Stimulated activated CD8-positive, alpha-beta memory T cell treated with anti-CD3 and anti-CD28 coated beads, Interleukin-12 subunit alpha, Interleukin-12 subunit beta, amount 100 ng/mL, for 4 hours (primary cell): ENCODE measurements around the gene SGK1.
A peak's percentile ranks its signal among the peaks of the same experiment; 100 is the strongest.
"Not testable (repeated sequence)": the region's sequence is repeated elsewhere in the genome, so short reads cannot be mapped to it uniquely, and the experiment has no call there.

ENCODE experiments used
- DNase-seq: peaks from one replicate; pipeline ENCODE4 v3.0.0-alpha.2; 2020; ENCODE audit warnings: low read depth

The SGK1 gene

DNA sequence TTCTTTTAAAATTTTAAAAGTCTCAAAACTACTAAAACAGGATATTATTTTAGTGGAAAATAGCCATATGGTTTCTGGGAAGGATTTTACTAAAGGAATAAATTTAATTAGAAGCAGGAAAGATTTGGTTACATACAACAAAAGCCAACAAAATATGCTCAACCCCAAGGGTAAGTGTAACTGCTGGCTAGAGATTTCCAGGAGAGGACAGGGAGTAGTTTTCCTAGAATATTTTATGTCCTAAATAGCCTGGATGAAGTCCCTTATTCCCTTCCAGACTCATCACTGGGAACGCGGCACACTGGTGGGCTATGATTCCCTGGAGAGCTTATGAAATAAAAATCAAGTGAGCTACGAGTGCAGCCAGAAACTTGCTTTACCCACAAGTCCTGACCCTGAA, 66.6 kb downstream of the SGK1 start:
- DNase-seq: no peak

DNA sequence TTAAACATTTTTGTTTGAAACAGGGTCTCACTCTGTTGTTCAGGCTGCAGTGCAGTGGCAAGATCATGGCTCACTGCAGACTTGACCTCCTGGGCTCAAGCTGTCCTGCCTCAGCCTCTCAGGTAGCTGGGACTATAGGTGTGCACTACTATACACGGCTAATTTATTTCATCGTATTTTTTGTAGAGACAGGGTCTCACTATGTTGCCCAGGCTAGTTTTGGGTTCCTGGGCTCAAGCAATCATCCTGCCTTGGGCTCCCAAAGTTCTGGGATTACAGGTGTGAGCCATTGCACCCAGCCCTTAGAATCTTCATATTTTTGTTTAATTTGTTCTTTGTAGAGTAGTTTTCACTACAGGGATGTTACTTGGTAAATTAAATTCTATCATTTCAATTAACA, 67.1 kb downstream of the SGK1 start:
- no peak for DNase-seq

DNA sequence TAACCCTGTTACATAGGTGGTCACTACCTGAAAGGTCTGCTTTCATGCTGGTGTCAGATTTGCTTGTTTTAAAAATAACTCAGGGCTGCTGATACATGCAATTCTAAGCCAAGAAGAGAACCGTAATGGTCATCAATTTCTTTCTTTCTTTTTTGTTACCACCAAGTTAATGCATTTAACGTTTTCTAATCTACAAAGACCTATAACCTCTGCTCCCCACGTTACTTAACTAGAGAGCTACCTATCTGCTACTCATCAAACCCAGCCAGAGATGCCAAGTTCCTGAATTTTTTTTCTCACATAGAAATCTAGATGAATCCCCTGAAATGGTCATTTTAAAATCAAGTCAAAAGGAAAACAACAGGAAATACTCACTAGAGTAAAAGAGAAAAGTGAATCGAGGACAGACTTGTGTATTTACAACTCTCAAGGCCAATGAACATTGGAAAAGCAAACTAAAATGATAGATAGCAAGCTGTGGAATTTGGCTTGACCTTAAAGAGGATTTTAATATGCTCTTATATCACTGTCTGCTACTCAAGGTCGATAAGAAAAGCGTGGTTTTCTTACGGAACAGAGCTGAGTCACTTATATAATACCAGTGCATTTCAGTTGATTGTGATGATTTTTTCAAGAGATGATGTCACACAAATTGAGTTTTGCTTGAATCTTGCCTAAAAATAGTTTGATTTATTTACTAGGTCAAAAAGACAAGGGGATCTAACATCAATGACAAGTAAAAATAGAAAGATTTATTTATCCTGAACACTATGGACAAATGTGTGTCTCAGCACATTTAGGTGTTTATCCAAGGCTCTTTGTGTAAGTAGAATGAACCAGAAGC, 67.9 kb downstream of the SGK1 start:
- DNase-seq: no peak

DNA sequence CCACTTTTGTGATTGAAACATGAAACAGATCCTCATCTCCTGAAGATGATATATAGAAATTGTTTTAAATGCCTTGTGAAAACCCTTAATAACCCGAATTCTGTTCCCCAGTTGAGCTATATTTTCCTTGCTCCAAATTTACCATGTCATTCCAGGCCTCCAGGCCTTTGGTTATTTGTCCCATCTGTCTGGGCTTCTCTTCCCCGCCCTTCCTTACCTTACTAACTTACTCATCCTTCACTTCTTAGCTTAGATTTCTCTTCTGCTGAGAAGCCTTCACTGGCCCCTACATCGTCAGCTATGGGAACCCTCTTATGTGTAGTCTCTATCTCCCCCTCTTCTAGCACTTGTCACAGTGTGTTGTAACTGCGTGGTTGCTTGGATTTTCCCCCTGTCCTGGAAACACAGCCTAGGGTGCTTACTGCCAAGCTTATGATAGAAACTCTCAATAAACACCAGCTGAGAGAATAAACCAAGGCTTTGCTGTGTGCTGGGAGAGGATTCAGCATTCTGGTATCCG, 68.6 kb downstream of the SGK1 start:
- DNase-seq: no peak

DNA sequence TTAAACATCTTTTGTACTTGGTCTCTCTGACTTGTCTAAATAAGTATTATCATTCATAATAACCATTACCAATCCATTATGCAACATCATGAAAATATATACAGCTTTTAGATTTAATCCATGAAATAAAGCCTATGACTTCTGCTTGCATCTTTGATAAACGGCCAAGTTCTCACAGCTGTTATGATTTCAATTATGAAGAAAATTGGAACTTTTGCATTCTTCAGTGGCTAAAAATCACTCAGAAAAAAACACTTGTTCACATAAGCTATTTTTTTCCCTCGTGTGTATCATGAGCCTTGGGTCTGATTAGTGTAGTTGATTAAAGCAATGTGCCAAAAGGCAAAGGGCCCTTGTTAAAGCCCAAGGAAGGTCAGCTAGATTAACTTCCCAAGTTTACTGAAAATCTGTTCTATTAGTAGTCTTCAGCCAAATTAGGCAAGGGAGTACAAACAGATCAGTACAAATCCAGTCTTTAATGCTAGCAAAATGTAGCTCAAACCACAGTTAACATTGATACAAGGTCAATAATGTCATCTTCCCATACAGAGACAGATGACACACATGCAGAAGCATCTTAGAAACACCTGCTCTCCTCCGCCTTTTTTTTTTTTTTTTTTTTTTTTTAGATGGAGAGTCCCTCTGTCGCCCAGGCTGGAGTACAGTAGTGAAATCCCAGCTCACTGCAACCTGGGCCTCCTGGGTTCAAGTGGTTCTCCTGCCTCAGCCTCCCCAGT, 69.9 kb downstream of the SGK1 start:
- no peak for DNase-seq

DNA sequence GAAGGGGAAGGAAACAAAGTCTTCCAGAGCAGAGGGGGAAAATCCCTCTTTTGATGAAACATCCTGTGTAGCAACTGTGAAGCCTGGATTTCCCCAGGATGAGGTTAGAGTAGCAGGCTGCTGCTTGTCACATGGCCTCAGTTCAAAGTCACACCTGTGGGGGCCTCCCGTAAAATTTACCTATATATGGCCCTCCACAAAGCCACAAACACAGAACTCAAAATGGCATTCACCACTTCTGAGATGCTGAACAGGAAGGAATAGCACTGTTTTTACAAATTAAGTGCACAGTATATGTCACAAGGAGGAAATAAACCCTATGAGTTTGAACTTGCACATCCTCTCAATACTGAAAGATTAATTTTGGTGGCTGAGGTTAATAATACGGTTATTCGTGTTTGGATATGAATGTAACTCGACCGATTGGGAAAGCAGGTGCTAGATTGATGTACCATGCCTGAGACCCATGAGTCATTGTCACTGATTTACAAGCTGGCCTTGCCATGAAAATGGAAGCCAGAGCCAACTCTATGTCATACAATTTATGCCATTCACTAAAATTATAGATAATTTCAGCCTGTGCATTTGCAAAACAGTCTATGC, 70.6 kb downstream of the SGK1 start:
- peak; percentile 19 for DNase-seq

DNA sequence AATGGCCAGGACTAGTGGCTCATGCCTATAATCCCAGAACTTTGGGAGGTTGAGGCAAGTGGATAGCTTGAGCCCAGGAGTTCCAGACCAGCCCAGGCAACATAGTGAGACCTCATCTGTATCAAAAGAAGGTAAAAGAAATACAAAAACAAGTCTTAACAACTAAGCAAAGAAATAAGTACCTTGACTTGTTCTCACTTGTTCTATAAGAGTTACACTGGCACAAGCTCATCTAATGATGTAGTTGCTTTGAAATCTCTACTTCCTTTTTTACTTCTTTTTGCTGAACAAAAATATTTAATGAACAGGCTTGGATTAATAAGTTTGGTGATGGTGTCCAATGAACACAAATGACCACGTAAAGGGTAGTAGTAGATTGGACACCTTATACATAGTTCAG, 72.2 kb downstream of the SGK1 start:
- no peak for DNase-seq

DNA sequence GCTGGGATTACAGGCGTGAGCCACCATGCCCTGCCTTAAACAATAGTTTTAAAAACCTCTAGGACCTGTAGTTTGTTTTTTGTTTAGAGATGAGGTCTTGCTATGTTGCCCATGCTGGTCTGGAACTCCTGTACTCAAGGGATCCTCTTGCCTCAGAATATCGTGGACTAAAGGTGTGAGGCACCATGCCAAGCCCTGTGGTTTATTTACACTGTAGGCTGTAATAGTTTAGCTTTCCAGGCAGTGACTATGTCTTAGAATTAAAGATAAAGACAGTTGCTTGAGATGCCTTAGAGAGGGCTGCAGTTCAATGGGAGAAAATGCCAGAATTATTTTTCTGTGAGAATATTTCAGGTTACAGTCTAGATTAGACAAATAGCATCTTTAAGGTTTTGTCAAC, 72.9 kb downstream of the SGK1 start:
- no peak for DNase-seq

DNA sequence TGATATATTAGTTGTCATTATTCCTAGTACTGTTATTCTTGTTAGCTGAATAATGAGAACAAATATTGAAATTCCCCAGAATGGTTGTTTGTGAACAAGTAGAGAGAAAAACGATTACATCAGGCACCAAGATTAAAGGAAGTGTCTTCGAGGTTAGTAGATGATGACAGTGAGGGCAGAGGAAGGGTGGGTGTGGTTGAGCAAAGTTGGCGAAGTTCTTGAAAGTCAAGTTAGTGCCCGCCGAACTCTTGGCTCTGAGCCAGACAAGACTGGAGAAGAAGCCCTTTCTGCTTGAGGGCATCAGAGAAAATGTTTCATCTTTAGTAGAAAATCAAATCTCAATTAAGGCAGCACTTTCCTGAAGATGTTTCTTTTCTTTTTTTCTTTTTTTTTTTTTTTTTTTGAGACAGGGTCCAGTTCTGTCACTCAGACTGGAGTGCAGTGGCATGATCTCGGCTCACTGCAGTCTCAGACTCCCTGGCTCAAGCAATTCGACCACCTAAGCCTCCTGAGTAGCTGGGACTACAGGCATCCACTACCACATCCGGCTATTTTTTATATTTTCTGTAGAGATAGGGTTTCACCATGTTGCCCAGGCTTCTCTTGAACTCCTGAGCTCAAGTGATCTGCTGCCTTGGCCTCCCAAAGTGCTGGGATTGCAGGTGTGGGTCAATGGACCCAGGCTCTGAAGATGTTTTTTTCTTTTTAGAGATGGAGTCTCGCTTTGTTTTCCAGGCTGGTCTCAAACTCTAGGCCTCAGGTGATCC, 77.1 kb downstream of the SGK1 start:
- DNase-seq: peak; percentile 50

DNA sequence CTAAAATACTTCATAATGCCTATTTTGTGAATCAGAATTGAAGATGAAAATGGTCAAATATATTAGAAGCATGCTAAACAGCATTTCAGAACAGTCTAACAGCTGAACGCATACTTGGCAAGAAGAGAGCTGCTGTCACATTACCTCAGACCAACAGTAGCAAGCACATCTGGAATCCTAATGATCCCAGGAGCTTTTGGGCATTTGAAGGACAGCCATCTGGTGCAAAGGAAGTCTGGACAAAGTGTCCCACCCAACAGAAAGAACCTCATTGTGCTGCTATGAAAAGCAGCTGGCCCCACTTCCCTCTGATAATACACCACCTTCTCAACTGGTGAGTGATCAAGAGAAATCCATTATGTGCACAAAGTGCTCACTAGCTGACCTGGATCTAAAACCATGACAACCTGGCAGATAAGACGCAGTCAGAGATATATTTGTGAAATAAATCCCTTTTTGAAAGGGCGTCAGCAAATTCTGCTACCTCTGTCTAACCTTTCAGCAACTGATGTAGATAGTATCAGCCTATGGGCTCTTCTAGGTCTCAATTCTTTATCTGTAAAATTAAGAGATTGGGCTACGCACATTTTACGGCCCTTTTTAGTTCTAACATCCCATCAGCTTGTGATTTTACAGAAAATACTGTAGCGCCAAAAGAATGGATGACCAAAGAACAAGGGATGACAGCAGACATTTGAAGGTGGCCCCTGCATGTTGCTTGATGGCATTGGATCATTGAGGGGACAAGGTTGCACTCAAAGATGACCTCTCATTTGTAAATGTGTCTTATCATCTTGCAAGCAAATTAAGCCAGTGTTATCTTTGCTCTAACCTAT, 78.7 kb downstream of the SGK1 start:
- DNase-seq: no peak

DNA sequence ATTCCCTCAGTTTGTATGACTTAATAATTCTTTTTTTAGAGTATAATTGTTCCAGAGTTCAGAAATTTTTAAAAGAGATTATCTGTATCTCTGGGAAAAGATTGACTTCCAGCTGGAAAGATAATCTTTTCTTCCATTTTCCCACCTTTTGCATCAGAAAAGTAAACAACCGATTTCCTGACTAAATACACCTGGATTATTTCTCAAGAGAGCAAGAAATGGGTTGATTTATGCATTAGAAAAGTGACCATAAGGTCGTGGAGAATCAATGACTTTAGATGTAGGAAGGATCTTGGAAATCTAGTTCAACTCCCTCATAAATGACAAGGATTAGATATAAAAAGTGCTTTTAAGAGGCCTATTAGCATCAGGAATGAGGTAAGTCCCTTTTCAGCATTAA, 79.9 kb downstream of the SGK1 start:
- no peak for DNase-seq

DNA sequence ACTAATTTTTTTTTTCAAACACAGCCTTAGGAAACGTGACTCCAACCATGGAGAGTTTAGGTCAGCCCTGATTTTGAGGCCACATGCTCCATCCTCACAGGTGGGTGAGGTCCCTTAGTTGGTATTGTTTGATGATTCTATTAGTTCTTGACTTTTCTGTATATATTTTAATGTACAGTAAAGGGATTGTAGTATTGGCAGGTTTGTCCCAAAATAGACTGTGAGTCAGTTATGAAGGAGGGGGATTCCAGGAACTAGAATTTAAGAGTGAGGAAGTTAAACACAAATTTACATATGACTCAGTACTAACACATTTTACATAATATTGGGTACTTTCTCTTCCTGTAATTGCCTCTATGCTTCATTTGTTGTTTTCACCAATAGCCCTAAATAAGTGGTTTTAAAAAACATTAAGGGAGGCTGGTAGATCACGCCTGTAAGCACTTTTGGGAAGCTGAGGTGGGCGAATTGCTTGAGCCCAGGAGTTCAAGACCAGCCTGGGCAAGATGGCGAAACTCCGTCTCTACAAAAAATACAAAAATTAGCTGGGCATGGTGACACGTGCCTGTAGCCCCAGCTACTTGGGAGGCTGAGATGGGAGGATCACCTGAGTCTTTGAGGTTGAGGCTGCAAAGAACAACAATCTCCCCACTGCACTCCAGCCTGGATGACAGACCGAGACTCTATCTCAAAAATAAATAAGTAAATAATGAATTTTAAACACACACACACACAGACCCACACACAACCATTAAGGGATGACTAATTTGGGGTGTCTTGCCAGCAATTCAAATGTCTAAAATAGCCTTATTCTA, 81.8 kb downstream of the SGK1 start:
- DNase-seq: no peak

DNA sequence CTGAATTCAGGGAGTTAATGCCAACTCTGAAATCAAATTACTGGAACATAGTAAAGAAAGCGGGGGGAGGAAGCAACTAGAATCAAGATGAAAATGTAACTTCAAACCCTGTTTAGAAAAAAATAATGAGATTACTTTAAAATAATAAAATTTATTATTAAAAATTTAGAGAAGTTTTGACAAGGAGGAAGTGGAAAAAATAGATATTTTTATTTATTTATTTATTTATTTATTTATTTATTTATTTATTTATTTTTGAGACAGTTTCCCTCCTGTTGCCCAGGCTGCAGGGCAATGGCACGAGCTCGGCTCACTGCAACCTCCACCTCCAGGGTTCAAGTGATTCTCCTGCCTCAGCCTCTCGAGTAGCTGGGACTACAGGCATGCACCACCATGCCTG, 82.6 kb downstream of the SGK1 start:
- not testable (repeated sequence) for DNase-seq

DNA sequence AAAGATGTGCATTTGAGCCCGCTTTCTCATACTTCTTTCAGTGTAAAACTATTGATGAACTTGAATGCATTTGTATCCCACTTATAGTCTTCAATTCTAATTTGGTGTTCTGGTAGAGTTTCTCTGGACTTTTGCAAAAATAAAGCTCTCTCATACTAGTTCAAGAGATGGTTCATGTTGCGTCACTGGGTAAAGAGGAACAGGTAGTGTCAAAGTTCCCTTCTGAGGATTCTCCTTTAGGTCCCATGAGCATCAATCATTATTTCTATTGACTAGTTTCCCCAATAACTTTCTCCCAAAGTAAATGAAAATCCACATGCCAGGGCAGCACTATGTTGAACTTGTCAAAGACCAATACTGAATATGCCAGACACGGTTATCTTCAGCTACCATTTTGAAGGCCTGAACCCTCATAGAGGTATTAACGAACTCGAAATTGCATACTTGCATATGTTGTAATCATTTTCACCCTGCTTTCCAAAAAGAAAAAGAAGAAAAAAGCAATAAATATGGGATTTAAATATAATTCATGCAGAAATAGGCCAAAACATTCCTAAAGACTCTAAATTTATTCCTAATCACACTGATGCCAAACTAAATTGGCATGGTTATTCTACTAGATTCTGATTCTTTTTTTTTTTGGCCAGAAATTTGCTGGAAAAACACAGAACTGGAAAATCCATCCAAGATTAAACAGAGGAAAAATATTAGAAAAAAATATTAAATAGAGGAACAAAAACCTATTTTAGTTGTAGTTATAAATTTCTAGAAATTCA, 84.5 kb downstream of the SGK1 start:
- no peak for DNase-seq

DNA sequence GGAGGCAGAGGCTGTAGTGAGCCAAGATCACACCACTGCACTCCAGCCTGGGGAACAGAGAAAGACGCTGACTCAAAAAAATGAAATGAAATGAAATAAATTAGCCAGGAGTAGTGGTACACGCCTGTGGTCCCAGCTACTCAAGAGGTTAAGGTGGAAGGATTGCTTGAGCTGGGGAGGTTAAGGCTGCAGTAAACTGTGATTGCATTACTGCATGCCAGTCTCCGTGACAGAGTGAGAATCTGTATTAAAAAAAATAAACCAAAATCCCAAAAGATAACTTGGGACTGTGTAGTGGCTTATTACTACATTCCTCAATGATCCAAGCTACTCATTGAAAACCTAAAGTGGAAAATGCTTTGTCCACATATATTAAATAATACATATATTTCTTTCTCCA, 87.0 kb downstream of the SGK1 start:
- no peak for DNase-seq

DNA sequence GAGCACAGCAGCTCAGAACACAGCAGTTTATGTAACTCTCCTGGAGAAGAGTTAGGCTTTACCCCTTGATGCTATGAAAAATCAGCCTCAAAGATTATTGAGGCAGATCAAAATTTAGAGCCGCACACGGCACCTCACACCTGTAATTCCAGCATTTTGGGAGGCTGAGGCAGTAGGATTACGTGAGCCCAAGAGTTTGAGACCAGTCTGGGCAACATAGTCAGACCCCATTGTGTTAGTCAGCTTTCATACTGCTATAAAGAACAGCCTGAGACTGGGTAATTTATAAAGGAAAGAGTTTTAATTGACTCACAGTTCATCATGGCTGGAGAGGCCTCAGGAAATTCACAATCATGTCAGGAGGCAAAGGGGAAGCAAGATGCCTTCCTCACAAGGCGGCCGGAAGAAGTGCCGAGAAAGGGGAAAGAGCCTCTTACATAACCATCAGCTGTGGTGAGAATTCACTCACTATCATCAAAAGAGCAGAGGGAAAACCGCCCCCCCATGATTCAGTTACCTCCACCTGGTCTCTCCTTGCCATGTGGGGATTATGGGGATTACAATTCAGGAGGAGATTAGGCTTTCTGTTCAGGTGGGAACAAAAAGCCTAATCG, 87.7 kb downstream of the SGK1 start:
- no peak for DNase-seq

DNA sequence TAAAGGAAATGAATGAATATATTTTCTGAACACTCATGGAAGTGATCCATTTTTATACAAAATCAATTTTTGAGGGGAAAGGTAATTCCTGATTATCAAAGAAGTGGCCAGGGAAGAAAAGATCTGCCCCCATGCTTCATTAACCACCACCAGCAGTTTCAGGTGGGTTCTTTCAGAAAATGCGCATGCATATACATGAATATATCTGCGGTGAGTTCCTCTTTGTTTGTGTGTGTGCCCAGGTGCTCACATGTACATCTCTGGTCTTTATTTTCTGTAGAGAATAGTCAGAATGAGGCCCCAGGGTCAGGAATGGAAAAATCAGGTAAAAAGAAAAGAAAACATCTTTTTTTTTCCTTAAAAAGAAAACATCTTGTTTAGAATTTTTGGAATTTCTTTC, 88.4 kb downstream of the SGK1 start:
- DNase-seq: no peak

DNA sequence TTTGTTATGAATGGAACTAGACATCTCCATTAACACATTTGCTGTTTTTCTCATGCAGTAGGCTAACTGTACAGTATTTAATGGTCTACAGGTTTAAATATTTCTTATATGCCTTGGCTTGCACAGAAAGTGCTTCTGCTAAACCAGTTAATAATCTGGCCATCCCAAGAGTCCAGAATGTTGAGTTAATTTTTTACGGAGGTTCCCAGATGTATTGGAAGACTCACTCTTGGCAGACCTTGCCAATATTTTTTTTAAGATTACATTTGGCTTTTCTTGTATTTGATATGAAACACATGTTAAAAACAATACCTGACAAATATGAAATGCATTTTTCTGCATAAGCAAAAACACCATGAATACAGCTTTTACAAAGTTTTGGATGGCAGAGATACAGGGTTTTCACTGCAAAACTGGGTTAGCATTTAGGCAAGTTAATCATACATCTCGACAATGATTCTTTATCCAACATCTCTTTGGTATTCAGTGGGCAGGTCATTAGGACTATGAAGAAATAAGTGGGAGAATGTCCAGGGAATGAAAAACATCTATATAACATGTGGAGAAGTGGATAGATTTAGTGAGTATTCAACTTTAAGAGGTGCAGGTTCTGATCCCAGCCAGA, 94.0 kb downstream of the SGK1 start:
- DNase-seq: no peak

DNA sequence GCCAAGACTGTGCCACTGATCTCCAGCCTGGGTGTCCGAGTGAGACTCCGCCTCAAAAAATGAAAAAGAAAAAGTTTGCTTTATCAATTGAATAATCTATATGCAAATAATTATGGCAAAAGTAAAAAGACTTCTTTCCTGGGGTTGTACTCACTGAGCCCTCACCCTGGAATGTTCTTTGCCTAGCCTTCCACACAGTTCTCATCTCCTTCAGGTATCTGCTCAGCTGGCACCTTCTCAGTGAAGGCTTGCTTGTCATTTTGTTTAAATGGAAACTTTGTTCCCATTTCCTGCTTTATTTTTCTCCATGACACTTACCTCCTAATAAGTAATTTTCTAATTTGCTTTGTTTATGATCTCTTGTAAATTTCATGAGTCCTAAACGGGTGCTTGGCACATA, 96.7 kb downstream of the SGK1 start:
- DNase-seq: no peak
